Astrocyte (in vitro differentiated cells and primary cell): ENCODE data around the gene GPR68. TPM values are rescaled to one million over a fixed set of nuclear protein-coding genes. Genes with fewer than 3 reads are reported as not detected.

Source experiments
- DNase-seq: peaks from one replicate; pipeline ENCODE4 v3.0.0-alpha.2; 2010; ENCODE audit warnings: low read depth
- FAIRE-seq: peaks from 2 replicates; lab custom pipeline; 2011; peaks lifted over from hg19 to GRCh38; lab: Jason Lieb, UNC
- H2AFZ ChIP-seq: 2 replicates; pipeline ENCODE4 v1.6.0; 2012; ENCODE audit warnings: low read depth, low read length, inconsistent platforms
- H3K27ac ChIP-seq: 2 replicates; pipeline ENCODE4 v1.5.1; 2011; ENCODE audit warnings: low read depth, low read length, inconsistent platforms
- H3K27me3 ChIP-seq: 2 replicates; pipeline ENCODE4 v1.6.0; 2011; ENCODE audit warnings: low read length, inconsistent platforms; ENCODE audit not compliant: insufficient read depth
- H3K36me3 ChIP-seq: 2 replicates; pipeline ENCODE4 v1.5.1; 2011; ENCODE audit warnings: low read length, inconsistent platforms; ENCODE audit not compliant: insufficient read depth
- H3K4me1 ChIP-seq: 2 replicates; pipeline ENCODE4 v1.5.1; 2011; ENCODE audit warnings: low read length, inconsistent platforms; ENCODE audit not compliant: insufficient read depth
- H3K4me2 ChIP-seq: 2 replicates; pipeline ENCODE4 v1.6.0; 2012; ENCODE audit warnings: low read length, inconsistent platforms
- H3K4me3 ChIP-seq: 2 replicates; pipeline ENCODE4 v1.5.1; 2011; ENCODE audit warnings: low read depth, mild to moderate bottlenecking, low read length, inconsistent platforms; ENCODE audit not compliant: insufficient read depth
- H3K79me2 ChIP-seq: 2 replicates; pipeline ENCODE4 v1.6.0; 2012; ENCODE audit warnings: mild to moderate bottlenecking, low read length, inconsistent platforms; ENCODE audit not compliant: insufficient read depth
- H3K9ac ChIP-seq: 2 replicates; pipeline ENCODE4 v1.6.0; 2012; ENCODE audit warnings: mild to moderate bottlenecking, low read length, inconsistent platforms
- H3K9me3 ChIP-seq: 2 replicates; pipeline ENCODE4 v1.5.1; 2012; ENCODE audit warnings: low read depth, mild to moderate bottlenecking, low read length, inconsistent platforms; ENCODE audit not compliant: insufficient read depth
- H4K20me1 ChIP-seq: 2 replicates; pipeline ENCODE4 v1.6.0; 2012; ENCODE audit warnings: low read length, inconsistent platforms; ENCODE audit not compliant: insufficient read depth
- H3K27ac Mint-ChIP-seq: one replicate; pipeline ENCODE4 v1.8.0; 2021; ENCODE audit warnings: mild to moderate bottlenecking, mixed read lengths; ENCODE audit not compliant: unreplicated experiment
- H3K27me3 Mint-ChIP-seq: one replicate; pipeline ENCODE4 v1.8.0; 2021; ENCODE audit warnings: low read depth, mixed read lengths; ENCODE audit not compliant: unreplicated experiment
- H3K36me3 Mint-ChIP-seq: one replicate; pipeline ENCODE4 v1.8.0; 2021; ENCODE audit warnings: low read depth, mixed read lengths; ENCODE audit not compliant: unreplicated experiment
- H3K4me1 Mint-ChIP-seq: one replicate; pipeline ENCODE4 v1.8.0; 2021; ENCODE audit warnings: low read depth, mixed read lengths; ENCODE audit not compliant: unreplicated experiment
- H3K4me3 Mint-ChIP-seq: one replicate; pipeline ENCODE4 v1.8.0; 2021; ENCODE audit warnings: mild to moderate bottlenecking, moderate library complexity, mixed read lengths; ENCODE audit not compliant: unreplicated experiment
- H3K9me3 Mint-ChIP-seq: one replicate; pipeline ENCODE4 v1.8.0; 2021; ENCODE audit warnings: mild to moderate bottlenecking, mixed read lengths; ENCODE audit not compliant: unreplicated experiment
- CTCF ChIP-seq: IDR thresholded peaks from 2 replicates; pipeline ENCODE4 v1.5.1; 2011; ENCODE audit warnings: low read depth, mild to moderate bottlenecking, inconsistent platforms, low read length, moderate library complexity; ENCODE audit not compliant: insufficient read depth
- EZH2 ChIP-seq: IDR thresholded peaks from 2 replicates; pipeline ENCODE4 v1.6.1; 2012; ENCODE audit warnings: mild to moderate bottlenecking, low read length, inconsistent platforms; ENCODE audit not compliant: insufficient read depth
- total RNA-seq: library from RNA; stranded (reverse); gene quantifications from 2 replicates; pipeline ENCODE4 v1.2.1, GENCODE V29; 2021

Gene GPR68
- total RNA-seq, 1 donor from 2014 or later = 0.50 TPM

- H3K4me1 Mint-ChIP-seq = peaks cover 6% of the 10 kb centered on the region
- FAIRE-seq = no peak
- H3K27ac Mint-ChIP-seq = no peak overlapping the region
These were observed 53.7 kb downstream of the GPR68 start for GRCh38 chr14:91190853-91191252.

GRCh38 chr14:91187271-91187670 lies 57.2 kb downstream of the GPR68 start:
- no peak overlapping the region for H3K4me2 ChIP-seq
- no peak overlapping the region for H3K27ac Mint-ChIP-seq

More at GRCh38 chr14:91190853-91191252, 53.7 kb downstream of the GPR68 start:
- no peak overlapping the region for H3K4me3 ChIP-seq
- H3K9ac ChIP-seq = no peak overlapping the region
- no peak overlapping the region for H3K4me3 Mint-ChIP-seq
- H4K20me1 ChIP-seq = no peaks in the 10 kb centered on the region
- DNase-seq = no peak
- no peaks in the 10 kb centered on the region for H3K9me3 ChIP-seq
- H2AFZ ChIP-seq = no peak overlapping the region
- peaks cover 28% of the 10 kb centered on the region for H3K36me3 Mint-ChIP-seq
- TF ChIP-seq CTCF (no peak), EZH2 (no peak)
- H3K9me3 Mint-ChIP-seq = no peaks in the 10 kb centered on the region
- H3K79me2 ChIP-seq = no peaks in the 10 kb centered on the region
- H3K27ac ChIP-seq = no peak overlapping the region
- no peaks in the 10 kb centered on the region for H3K27me3 ChIP-seq
- no peaks in the 10 kb centered on the region for H3K4me1 ChIP-seq
- H3K27me3 Mint-ChIP-seq = peaks cover 4% of the 10 kb centered on the region
- H3K36me3 ChIP-seq = no peaks in the 10 kb centered on the region
- H3K4me2 ChIP-seq = no peak overlapping the region

More at GRCh38 chr14:91187271-91187670, 57.2 kb downstream of the GPR68 start:
- Histone ChIP-seq H4K20me1 (no peaks in the 10 kb centered on the region), H3K27me3 (no peaks in the 10 kb centered on the region), H3K4me3 (no peak overlapping the region), H3K9ac (no peak overlapping the region), H3K4me1 (no peaks in the 10 kb centered on the region), H3K36me3 (no peaks in the 10 kb centered on the region), H3K9me3 (no peaks in the 10 kb centered on the region), H3K79me2 (no peaks in the 10 kb centered on the region), H3K27ac (no peak overlapping the region), H2AFZ (no peak overlapping the region)
- Mint-ChIP-seq H3K9me3 (no peaks in the 10 kb centered on the region), H3K27me3 (peaks cover 4% of the 10 kb centered on the region), H3K36me3 (peaks cover 30% of the 10 kb centered on the region), H3K4me3 (no peak overlapping the region), H3K4me1 (no peaks in the 10 kb centered on the region)
- DNase-seq (no peak), FAIRE-seq (no peak)
- TF ChIP-seq EZH2 (no peak), CTCF (no peak)
